ENCODE measurements around the gene SCN5A.

DNA sequence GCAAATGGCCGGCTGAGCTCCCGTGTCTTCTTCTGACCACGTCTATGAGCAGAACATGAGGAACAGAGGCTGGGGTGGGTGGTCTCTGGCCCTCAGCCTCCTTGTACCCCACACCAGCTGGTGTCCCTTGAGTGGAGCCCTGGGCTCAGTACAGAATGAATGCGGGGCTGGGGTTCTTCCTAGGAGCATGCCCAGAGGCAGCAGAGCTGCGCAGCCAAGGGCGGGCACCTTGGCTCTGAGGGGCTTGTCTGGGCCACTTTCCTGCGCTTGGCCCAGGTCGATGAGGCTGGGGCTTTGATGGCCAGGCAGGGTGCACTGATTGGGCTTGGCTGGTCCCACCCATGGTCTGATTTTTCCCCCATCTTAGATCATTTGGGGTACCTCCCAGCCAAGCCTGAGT lies 6.4 kb downstream of the SCN5A start:
- TF ChIP-seq, protein P1, sequence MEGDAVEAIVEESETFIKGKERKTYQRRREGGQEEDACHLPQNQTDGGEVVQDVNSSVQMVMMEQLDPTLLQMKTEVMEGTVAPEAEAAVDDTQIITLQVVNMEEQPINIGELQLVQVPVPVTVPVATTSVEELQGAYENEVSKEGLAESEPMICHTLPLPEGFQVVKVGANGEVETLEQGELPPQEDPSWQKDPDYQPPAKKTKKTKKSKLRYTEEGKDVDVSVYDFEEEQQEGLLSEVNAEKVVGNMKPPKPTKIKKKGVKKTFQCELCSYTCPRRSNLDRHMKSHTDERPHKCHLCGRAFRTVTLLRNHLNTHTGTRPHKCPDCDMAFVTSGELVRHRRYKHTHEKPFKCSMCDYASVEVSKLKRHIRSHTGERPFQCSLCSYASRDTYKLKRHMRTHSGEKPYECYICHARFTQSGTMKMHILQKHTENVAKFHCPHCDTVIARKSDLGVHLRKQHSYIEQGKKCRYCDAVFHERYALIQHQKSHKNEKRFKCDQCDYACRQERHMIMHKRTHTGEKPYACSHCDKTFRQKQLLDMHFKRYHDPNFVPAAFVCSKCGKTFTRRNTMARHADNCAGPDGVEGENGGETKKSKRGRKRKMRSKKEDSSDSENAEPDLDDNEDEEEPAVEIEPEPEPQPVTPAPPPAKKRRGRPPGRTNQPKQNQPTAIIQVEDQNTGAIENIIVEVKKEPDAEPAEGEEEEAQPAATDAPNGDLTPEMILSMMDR (IDR thresholded peaks at IDR 0.05; ENCODE audit: low read depth, low read length, missing input control) = no peak
- TF ChIP-seq FOXA1 (IDR thresholded peaks at IDR 0.05) (no peak), TAF1 (conservative IDR thresholded peaks at IDR 0.05) (no peak)
- TF ChIP-seq, protein P2, sequence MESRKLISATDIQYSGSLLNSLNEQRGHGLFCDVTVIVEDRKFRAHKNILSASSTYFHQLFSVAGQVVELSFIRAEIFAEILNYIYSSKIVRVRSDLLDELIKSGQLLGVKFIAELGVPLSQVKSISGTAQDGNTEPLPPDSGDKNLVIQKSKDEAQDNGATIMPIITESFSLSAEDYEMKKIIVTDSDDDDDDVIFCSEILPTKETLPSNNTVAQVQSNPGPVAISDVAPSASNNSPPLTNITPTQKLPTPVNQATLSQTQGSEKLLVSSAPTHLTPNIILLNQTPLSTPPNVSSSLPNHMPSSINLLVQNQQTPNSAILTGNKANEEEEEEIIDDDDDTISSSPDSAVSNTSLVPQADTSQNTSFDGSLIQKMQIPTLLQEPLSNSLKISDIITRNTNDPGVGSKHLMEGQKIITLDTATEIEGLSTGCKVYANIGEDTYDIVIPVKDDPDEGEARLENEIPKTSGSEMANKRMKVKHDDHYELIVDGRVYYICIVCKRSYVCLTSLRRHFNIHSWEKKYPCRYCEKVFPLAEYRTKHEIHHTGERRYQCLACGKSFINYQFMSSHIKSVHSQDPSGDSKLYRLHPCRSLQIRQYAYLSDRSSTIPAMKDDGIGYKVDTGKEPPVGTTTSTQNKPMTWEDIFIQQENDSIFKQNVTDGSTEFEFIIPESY (IDR thresholded peaks at IDR 0.05) = no peak
- TF ChIP-seq, protein P3, sequence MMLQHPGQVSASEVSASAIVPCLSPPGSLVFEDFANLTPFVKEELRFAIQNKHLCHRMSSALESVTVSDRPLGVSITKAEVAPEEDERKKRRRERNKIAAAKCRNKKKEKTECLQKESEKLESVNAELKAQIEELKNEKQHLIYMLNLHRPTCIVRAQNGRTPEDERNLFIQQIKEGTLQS (IDR thresholded peaks at IDR 0.05) = no peak

All from liver (tissue), 3 donors.